Measurements from ENCODE around the gene PTPN13.

DNA sequence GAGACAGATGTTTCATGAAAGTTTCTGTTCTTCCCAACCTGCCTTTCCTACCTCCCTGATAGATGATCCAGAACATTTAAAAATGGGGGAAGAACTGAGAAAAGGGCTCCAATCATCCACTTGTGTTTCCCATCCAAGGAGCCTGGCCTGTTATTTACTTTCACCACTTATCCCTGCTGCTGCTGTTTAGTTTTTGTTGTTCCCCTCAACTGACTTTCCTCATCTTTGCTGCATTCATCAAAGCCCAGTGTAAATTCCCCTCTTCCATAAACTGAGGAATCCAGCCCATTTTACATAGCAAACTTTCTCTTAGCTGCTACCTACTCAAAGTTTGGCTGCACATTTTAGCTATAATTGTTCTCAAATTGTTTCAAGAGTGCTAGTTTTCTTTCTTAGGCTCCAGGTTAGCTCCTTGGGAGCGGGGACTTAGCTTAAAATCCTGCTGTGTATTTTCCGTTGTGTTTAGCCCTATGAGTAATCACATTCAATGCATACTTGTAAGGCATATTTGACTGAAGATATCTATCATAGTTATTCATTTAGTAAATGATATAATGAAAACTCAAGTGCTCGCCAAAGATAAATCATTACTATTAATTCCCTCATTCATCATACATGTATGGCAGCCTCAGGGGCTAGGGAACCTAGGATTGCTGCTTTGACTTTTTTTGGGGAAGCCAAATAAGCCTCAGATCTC, 1.4 kb upstream of the PTPN13 start:
- TF ChIP-seq EZH2phosphoT487 (IDR thresholded peaks at IDR 0.05; ENCODE audit: insufficient read depth, low read depth) (no peak), EZH2 (IDR thresholded peaks at IDR 0.05; ENCODE audit: insufficient read depth, poor library complexity, severe bottlenecking) (no peak)

All from GM23248 (cell line).